Stimulated activated CD8-positive, alpha-beta memory T cell treated with anti-CD3 and anti-CD28 coated beads, Interleukin-15, amount 100 ng/mL, for 48 hours (primary cell): Measurements from ENCODE around the gene RABL3.
"Not testable (repeated sequence)": the region's sequence is repeated elsewhere in the genome, so short reads cannot be mapped to it uniquely, and the experiment has no call there.

Source experiments
- DNase-seq, 2 donors: peaks; one replicate each; pipeline ENCODE4 v3.0.0-alpha.2; 2020; ENCODE audit warnings: low read depth in 2 of 2

Gene RABL3

GRCh38 chr3:120683671-120684301 is 58.5 kb downstream of the RABL3 start:
- DNase-seq: no peak

GRCh38 chr3:120683213-120683612 is 59.1 kb downstream of the RABL3 start:
- no peak for DNase-seq

DNA sequence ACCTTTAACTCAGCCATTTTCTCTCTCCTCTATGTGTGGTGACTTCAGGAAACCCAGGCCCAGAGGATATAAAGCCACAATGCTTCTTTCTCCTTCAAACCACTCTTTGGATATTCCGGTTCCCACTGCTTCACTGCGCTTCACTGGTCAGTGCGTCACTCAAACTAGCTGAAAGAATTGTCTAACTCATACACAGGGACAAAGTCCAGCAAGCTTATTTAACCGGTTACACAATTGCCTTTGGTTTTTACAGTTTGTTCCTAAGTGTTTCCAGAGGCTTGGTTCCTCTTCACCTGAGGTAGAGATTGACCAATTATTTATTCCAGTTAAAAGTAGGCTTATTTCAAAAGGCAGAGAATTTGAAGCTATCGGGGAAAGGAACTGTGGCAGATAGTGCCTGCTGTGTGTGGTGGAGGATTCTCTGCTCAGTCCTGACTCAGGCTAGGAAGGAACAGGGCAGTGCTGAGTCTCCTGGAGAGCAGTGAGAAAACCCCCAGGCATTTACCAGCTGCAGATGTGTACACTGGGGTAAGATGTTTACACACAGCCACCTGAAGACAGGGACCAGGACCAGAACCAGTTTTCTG is 60.1 kb downstream of the RABL3 start, which contains the start of gene HGD:
Gene HGD, minus strand, starts transcription at position 145 of the 587 bp plus-strand sequence. Its CDS starts 128 bp downstream, at position 17.
- DNase-seq: no peak

DNA sequence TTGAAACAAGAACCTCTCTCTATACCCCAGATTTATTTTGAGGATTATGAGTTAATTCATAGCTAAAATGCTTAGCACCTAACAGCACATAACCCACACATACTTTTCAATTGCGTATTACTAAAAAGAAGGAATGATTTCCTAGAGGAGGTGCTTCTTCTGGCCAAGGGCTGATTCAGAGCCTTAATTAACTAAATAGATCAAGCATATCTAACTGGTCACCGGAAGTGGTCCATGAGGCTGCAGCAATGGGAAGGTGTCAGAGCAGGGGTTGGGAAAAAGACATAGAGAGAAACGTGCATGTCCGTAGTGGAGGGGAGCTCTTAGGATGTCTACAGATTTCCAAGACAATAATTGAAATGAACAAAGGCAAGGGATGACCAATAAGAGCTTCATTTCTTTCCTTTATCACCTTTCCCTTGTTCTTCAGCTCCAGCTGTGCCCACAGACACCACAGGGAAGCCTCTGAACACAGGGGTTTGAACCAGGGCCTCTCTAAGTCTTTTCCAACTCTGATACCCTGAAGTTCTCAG is 60.7 kb downstream of the RABL3 start:
- DNase-seq: no peak

DNA sequence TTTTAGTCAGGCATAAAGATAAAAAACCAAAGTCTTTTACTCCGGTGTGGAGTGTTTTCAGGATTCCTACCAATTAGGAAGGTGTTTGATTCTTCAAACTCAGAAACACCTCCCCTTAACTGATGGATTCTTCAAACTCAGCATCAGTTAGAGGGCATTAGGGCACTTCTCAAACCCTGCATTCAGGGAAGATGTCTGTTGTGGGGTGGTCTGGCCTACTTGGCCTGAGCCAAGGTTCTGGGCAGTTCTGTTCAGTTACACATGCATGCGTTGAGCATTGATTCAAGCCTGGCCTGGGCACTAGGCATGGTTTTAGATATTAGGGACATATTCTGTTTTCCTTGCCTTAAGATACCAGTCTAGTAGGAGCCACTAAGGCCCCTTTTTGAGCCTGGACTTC is 61.3 kb downstream of the RABL3 start:
- DNase-seq: no peak

- DNase-seq: no peak
Measured at GRCh38 chr3:120680193-120680894, 62.0 kb downstream of the RABL3 start.

- DNase-seq: no peak
Measured at GRCh38 chr3:120678984-120679383, 63.3 kb downstream of the RABL3 start.

DNA sequence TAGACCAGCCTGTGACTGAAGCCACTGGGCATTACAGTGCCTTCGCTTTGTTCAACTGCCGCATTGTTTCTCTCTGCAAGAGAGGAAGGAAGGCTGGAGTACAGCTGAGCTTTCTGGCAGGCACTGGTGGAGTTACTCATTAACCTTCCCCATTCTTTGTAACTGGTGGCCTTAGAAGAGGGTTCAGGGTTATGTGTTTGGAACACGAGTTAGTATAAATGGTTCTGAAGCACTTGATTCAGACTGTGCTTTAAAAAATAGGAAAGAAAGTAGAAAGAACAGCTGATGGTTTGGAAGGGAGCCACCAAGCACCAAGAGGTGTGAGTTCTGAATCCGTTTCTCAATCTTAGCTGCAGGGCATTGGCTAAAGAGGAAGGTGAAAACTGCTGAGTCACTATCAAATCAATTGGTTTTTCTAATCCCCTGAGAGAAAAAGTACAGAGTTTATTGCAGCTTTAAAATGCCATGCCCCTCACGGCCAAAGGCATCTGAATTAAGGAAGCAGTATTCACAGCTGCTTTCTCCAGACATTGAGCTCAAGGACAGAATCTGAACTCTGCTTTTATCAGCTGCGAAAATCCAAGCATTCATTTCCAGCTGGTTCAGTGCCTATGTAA is 63.9 kb downstream of the RABL3 start:
- DNase-seq: no peak

DNA sequence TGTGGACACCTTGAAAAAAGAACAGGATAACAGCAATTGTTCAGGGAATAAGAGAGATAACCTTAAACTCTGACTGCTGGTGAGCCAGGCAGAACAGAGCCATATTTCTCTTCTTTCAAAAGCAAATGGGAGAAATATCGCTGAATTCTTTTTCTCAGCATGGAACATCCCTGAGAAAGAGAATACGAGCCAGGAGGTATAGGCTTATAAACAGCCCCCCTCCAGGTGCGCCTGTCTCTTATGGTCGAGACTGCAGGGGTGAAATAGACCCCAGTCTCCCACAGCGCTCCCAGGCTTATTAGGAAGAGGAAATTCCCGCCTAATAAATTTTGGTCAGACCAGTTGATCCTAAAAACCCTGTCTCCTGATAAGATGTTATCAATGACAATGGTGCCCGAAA is 65.1 kb downstream of the RABL3 start:
- DNase-seq: not testable (repeated sequence)

DNA sequence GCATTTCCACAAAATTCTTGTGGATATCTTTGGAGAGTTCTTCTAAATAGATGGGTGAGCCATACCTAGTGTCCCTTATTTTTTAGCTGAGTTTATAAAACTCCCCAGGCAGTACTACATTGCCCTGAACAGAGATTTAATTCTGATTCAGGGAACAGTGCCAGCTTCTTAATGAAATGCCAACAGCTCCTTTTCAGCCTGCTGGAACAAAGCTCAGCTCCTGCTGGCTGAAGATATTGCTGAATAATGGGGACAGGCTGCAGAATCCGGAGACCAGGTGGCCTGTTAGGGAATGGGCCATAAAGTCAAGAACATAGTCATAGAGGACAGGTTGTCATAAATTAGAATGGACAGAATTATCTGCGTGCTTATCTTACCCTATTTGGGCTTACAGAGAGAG is 69.2 kb downstream of the RABL3 start:
- DNase-seq: no peak

- no peak for DNase-seq
Measured at GRCh38 chr3:120670576-120670975, 71.7 kb downstream of the RABL3 start.

- DNase-seq: no peak
Measured at GRCh38 chr3:120664926-120665325, 77.4 kb downstream of the RABL3 start.

- no peak for DNase-seq
Measured at GRCh38 chr3:120661945-120662344, 80.4 kb downstream of the RABL3 start.

DNA sequence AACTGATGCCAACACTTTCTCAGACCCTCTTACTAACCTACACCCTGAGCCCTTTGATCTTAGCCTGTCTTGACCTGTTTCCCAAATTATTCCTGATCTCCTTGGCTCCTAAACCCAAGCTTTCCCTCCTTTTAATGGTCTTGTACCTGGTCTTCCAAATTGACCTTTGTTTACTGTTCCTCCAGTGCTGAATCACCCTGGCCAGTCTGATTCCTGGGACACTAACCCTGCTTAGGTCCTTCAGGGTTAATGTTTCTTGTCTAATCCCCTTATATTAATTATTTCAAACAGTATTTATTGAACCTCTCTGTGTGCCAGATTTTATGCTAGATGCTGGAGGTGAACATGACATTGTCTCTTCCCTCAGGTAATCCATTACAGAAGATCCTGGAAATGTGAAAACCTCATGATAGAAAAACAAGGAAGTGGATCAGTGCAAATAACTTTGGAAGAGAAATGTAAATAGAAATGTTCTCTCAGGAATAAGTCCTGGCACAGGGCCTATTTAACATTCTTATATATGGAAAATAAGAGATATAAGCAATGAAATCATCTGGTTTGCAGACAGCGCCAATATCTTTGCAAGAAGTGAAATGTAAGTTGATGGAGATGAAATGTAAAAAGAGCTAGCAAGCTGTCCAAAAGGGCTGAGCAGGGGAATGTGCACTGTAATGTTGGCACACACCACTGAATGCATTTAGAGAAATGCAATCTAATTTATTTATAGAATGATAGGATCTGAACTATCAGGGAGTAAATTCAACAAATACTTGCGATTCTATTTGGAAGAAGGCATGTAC is 81.0 kb downstream of the RABL3 start:
- DNase-seq: no peak

GRCh38 chr3:120659834-120660233 is 82.5 kb downstream of the RABL3 start:
- DNase-seq: no peak

GRCh38 chr3:120659285-120659684 is 83.0 kb downstream of the RABL3 start:
- no peak for DNase-seq

DNA sequence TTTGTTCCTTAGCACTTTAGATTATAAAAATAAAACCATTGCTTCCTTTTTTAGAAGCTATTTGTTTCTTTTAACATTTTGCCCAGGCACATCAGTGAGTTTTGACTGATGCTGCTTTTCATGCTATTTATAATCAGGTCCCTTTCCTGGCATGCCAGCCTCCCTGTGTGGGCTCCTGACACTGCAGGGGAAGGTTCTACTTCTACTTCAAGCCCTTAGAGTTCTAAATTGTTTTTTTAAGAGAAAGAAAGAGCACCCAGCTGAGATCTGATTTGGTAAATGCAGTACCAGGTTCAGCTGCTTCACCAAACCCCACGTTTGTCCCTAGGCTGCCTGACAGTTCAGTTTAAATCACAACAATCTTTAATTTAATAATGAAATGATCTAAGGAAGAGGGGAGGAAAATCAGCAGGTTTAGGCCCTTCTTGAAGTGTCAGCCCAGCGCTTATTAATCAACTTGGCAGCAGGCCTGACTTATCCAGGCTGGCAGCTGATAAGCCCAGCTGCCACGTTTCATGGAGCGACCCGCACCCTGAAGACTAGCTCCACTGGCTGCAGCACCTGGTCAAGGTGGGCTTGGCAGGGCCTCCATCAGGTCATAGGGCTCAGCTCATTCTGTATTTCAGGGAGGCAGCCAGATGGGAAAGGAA is 89.3 kb downstream of the RABL3 start:
- no peak for DNase-seq

DNA sequence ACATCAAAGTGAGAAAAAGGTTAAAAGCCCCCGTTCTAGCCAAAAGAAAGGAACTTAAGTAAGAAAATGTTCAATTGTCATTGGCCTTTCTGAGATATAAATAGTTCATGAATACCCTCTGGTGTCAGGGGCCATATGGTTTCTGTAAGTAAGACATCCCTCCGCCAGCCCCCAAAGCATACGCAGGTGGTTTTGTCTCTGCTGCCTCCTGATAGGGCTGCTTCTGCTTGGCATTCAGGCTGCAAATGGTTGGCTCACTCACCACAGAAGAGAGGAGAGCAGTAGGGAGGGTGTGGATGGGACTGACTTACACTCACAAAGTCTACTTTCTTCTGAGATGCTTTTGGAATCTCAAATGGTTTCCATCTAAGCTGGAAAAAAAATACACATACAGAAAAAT is 90.0 kb downstream of the RABL3 start:
- DNase-seq: no peak

DNA sequence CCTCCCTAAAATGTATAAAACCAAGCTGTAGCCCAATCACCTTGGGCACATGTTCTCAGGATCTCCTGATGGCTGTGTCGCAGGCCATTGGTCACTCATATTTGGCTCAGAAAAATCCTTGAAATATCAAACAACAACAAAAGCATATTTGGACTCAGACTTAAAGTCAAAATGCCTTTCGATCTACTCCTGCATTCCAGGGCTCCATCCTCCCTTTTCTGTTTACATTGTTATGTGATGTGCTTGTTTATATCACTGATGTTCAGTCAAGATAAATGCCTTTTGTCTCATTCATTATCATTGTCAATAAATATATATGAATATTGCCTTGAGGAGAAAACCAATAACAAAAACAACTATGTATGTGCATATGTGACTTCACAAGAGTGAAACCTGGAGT is 92.0 kb downstream of the RABL3 start:
- no peak for DNase-seq

- DNase-seq: no peak
Measured at GRCh38 chr3:120649830-120650233, 92.5 kb downstream of the RABL3 start.

GRCh38 chr3:120648290-120648689 is 94.0 kb downstream of the RABL3 start:
- no peak for DNase-seq
